ENCODE data around the gene OPCML.

The OPCML gene

DNA sequence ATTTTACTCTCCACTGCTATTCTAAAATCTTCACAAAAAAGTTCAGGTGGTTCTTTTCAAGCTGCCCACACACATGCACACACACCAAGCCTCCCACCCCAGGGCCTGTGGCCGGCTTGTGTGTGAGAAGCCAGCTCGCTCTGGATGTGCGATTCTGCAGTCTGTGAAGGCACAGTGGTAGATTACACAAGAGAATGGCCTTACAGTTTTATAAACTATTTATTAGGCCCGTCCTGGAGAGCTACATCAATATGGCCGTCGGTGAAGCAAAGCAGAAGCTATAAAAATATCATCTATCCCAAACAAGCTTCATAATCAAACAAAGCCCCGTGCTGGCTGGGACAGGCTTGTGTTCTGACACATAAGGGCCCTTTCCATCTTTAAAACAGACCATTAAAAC is 240.5 kb downstream of the OPCML start:
- no peak for DNase-seq (ENCODE audit: low spot score)

DNA sequence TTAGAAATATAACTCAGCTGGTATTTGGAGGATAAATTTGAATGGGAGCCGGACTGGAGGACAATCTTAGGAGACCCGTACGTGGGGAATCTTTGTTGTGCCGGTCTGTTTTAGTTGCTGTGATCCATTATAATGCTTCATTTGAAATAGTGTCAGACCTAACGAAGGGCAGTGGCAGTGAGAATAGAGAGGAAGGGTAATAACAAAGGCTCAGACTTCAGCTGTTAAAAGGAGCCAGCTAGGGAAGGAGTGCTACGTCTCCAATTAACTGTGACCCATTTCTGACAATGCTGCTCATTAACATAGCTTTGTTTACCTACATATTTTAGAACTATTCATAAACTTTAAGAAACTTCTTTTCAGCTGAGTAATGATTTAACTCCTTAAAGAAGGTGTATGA is 246.9 kb downstream of the OPCML start:
- DNase-seq (ENCODE audit: low spot score) = no peak

DNA sequence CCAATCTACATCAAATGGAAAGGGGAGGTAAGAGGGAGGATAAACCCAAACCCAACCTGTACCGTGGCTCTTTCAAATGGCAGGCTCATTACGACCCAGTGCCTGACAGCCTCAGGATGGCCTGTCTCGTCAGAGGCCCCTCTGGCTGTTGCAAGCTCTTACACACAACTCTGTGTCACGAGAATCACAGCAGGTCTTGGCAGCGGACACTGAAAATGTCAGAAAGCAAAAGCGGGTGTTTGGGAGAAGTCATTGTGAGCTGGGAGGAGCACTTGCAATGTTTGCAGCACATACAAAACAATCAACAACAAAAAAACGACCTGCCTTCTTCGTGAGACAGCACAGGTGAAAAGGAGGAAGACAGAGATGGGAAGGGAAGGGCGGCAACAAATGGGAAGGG is 248.1 kb downstream of the OPCML start:
- DNase-seq (ENCODE audit: low spot score) = no peak

DNA sequence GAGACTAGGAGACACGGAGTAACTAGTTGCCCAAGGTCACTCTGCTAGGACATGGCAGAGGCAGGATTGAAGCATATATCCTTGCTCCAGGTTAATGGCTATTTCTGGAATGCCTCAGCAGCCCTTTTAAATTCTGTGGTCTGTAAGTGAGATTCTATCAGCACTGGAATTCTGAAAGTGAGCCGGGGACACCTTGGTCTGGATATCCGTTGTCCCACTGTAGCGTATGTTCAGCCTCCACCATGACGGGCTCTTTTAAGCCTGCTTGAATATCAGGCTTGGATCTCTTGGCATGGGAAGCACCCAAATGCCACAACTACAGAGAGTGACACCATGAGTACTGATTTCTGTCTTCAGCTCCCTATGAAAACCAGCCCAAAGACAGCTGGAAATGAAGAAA is 254.4 kb downstream of the OPCML start:
- DNase-seq (ENCODE audit: low spot score) = no peak

DNA sequence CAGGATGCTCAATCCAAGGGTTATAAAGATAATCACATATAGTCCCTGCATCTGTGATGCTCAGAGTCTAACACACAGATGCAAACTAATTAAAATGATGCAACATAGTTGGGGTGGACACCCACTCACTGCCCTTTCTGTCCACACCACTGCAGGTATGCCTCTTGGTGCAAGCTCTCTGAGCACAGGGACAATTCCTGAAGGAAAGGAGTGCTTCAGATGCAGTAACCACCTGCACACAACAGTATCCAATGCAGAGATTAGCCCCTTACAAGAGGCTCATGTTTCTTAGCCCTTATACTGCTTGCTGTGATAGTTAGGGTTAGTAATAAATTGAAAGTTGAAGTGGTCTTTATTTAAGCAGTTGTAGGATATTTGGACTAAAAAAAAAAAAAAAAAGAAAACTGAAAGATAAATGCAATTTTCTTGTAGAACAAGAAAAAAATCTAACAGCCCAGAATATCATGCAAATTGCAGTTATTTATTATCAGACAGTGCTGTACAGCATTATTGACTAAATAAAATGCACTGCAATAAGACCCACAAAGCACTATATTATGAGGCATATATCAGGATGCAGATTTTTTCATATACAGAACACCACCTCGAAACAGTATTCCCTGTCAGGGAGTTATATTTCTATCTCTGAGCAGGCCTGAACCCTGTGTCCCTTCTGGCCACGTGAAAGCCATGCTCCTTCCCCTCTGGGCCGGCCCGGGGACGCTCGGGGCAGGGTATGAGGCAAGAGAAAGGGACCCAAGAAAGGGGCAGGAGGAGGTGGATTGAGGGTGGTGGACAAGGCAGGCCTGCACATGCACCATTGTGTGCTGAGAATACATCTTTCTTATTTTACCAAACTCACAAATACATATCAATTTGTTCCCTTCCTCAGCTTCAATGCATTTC is 260.2 kb downstream of the OPCML start:
- DNase-seq (ENCODE audit: low spot score) = no peak

DNA sequence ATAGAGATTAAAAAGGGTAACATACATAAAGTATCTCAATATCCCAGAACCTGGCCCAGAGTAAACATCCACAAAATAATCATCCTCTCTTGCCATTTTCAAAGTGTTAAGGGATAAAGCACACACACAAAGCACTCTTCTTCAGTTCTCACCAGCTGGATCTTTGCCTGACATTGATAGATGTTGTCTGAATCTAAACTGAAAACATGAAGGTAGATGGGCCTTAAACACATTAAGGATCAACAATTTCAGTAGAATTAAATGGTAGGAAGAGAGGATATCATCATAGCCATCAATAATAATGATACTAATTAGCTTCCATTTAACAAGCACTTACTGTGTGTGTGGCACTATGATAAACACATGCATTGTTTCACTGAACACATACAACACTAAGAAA is 261.1 kb downstream of the OPCML start:
- no peak for DNase-seq (ENCODE audit: low spot score)

DNA sequence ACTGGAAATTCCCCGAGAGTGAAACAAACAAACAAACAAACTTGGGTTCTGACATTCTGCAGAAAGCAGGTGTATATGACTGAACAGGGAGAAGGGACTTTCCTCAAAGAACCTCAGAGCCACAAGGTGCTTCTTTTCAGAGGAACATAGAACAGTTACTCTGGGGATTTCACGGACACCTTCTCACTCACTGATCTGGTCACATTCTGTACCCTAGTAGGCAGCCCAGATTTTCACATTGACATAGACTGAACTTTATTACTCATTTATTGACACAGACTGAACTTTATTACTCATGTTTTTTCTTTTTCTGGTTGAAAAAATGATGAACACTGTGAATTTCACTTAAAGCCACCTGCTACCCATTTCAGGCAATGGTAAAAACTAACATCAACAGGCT is 263.0 kb downstream of the OPCML start:
- no peak for DNase-seq (ENCODE audit: low spot score)

DNA sequence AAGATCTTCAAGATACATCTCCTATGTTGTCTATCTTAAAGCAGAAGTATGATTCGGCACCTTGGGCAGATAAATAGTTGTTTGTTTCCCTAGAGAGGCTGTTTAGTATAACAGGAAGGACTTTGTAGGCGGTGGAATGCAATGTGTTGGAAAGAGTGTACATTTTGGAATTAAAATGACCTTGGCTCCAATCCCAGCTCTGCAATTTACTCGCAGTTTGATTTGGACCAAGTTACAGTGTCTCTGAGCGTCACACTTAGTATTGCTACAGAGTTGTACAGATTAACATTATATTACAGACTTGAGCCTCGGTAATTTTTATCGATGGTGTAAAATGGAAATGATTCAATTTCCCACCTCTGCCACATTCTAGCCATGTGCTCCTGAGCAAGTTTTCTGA is 265.3 kb downstream of the OPCML start:
- no peak for DNase-seq (ENCODE audit: low spot score)

DNA sequence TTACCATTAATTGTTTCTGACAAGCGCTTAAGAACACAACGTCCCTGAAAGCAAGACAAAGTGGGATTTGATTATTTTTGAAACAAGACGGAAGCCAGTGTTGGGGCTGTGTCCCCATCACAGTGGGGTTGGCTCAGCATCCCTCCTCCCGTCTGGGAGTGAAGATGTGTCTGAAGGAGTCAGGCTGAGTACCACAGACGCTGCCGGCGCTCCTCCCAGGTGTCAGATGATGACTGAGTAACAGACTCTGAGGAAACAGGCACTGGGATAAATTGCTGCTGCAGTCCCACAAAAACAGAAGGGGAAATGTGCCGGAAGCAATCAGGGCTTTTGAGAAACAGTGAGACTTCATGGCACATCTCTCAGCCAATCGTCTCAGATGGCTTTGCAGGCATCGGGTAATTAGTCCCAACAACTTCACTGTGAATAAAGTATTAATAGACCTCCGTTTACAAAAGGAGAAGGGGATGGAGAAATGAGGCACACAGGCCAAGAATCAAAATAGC is 266.7 kb downstream of the OPCML start:
- no peak for DNase-seq (ENCODE audit: low spot score)

DNA sequence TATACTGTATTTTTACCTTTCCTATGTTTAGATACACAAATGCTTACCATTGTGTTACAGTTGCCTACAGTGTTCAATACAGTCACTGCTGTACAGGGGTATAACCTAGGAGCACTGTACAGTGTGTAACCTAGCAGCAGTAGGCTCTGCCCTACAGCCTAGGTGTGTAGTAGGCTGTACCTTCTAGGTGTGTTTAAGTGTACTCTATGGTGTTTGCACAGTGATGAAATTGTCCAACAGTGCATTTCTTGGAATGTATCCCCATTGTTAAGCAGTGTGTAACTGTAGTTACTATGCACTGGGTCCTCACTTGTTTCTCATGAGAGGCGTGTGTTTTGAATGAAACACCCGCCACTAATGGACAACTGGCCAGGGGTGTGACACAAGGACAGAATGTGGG is 269.0 kb downstream of the OPCML start:
- DNase-seq (ENCODE audit: low spot score) = no peak

DNA sequence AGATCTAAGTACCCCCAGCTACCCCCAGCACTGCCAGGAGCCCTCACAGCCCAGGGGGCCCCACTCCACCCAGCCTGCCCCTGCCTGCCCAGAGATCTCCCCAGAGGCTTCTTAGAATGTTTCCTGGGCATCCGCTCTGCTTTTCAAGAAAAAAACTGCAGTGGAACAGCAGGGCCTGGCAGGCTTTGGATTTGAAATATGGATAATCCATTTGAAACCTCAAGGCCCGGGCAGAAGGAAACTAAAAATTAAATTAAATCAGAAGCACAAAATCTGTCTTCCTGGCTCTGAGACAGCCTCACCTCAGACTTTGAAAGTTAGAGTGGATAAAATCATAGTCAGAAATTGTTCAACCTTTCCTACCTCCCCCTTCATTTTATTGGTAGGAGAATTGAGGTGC is 273.6 kb downstream of the OPCML start:
- DNase-seq (ENCODE audit: low spot score) = no peak

DNA sequence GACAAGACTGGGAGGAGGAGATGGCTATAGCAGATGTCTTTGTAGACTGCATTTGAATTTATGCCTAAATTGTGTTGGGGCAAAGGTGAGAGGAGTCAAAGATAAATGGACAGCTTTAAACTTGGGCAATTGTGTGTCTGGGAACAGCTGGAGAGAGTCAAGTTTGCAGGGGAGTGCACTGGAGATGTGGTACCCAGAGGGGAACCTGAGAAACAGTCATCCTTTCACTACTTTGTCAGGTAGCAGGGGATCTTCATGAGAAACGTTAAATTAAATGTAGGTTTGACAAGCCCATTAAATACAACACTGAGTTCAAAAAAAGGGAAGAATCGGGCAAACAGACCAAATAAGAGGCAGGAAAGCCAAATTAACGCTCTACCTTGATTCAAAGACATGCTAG is 277.7 kb downstream of the OPCML start:
- no peak for DNase-seq (ENCODE audit: low spot score)

DNA sequence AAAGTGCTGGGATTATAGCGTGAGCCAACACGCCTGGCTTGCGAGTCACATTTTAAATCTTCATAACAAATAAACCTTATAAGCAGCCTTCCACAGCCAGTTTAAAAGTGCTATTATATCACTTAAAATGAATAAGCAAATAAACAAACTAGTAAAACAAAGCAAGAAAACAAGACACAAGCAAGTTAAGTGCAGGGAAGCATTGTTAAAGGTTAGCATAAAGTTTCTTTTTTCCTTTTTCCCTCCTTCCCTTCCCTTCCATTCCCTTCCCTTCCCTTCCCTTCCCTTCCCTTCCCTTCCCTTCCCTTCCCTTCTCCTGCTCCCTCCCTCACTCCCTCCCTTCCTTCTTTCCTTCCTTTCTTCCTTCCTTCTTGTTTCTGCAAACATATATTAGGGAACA is 278.7 kb downstream of the OPCML start:
- DNase-seq (ENCODE audit: low spot score) = no peak

DNA sequence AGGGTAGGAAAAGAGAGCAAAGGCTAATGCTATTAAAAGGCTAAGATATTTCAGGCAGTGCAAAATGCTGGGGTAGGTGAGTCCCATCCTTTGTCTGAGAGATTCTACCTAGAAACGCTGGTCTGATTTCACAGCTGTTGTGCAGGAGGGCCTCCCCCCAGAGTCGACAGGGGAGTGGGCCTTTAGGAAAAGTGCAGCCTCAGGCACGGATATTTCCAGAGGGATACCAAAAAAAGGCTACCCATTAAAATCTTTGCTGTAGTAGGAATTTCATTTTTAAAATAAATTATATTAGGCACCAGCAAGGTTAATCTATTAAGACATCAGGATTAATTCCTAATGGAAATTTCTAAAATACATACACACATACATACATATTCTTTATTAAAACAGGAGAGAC is 280.5 kb downstream of the OPCML start:
- DNase-seq (ENCODE audit: low spot score) = no peak

DNA sequence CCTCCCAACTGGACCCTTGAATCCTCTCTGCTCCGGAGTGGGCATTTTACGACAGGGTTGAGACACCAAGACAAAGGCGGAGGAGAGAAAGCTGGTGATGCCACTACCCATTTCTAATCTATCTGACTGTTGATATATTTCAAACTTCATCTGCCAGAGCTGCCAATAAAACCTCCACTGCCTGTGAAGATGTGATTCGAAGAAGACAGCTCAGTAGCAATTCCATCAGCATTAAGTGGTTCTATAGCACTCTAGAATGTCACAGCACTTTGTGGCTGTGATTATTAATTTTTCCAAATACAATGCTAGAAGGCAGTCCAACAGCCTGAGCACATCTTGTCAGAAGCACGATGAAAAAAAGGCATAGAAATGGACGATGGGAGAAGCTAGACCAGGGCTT is 282.8 kb downstream of the OPCML start:
- no peak for DNase-seq (ENCODE audit: low spot score)

DNA sequence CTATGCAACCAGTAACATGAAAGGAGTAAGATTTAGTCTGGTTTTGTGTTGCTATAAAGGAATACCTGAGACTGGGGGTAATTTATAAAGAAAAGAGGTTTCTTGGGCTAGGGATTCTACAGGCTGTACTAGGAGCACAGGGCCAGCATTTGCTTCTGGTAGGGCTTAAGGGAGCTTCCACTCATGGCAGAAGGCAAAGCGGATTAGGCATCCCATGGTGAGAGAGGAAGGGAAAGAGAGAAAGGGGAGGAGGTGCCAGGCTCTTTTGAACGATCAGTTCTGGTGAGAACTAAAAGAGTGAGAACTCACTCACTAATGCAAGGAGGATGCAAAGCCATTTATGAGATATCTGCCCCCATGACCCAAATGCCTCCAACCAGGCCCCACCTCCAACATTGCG is 283.2 kb downstream of the OPCML start:
- no peak for DNase-seq (ENCODE audit: low spot score)

DNA sequence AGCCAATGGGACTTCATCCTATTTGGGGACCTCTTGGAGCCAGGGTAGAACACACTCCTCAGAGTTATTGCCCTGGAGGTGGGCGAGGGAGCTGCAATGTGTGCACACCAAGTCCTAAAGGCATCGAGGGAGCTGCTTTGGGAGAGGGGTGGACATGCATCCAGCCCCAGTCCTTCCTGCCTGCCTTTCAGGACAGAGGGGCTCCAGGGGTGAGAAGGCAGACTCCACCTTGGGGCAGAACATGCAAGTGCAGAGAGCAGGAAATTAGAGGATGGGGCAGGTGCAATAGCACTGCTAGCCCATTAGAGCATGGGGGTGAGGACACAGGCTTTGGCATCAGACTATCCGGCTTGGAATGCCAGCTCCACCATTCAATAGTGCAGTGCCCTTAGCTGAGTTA is 288.5 kb downstream of the OPCML start:
- no peak for DNase-seq (ENCODE audit: low spot score)

DNA sequence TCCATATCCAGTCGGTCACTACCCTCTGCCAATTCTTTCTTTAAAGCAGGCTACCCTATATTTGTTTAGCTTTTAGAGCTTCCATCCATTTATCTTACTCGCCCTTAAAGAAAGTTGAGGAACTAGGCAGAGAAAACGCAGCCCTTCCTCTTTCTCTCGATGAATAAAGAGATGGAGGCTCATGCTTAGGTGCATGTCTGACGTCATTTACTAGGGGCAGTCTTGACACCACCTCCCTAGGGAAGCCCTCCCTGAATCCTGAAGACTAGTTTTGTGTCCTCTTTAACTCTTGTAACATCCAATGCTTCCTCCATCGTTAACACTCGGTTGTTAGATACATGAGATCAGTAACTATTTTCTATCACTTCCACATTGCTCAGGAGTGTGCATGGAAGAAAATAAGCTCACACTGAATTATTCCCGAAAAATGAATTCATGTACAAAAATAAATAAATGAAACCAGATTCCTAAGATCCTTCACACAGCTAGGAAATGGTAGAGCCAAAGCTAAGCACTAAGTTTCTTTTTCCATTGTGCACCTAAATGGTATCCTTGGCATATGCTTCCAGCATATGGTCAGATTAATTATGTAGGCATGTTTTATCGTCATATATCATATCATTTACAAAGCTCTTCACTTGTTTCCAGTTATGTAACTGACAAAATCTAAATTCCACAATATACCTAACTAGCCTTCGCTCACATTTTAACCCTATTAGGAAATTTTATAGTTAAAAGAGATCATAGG is 291.2 kb downstream of the OPCML start:
- DNase-seq (ENCODE audit: low spot score) = no peak

DNA sequence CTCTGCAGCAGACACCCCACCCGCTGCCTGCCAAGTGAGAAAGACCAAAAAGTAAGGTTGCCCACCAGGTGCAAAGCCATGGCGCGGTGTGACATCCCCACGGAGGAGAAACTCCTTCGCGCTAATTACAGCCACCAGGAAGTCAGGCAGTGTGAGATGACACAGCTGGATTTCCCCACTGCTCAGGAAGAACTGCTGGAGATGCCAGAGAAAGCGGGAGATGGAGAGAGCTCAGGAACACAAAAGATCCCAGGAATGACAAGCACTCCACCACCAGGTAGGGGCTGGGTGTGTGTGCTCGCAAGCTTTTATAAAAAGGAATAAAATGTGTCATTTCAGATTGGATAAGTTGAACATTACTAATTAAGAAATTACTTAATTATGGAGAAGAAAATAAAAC is 292.7 kb downstream of the OPCML start:
- DNase-seq (ENCODE audit: low spot score) = no peak

DNA sequence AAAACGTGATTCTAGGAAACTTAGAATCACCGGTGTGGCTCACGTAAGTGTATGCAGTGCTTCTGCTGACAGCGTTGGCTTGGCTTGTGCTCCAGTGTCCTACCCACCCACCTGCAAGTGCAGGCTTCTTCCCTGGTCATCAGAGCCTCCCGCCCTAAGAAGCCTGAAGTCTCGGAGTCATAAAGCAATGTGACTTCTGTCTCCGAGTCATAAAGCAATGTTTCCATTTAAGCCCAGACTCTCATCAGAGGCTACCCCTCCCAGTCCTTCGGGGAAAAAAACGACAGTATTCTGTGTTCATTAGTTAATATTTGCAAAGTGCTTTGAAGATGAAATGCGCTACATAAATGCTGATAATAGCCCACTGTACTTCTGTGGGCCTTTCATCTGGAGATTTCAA is 293.8 kb downstream of the OPCML start:
- no peak for DNase-seq (ENCODE audit: low spot score)

DNA sequence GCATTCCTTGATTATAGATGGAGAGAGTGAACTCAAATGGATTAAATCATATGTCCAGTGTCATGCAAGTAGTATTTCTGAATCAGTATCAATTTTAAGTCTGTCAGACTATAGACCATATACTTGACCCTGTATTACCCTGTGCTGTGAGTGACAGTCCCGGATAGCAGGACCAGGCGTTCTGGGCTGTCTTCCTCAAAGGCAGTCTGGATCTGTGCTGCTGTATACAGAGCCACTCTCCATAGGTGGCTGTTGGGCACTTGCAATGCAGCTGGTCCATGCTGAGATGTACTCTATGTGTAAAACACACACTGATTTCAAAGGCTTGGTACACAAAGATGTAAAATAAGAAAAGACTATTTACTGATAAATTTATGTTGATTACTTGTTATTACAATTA is 294.3 kb downstream of the OPCML start:
- DNase-seq (ENCODE audit: low spot score) = no peak

DNA sequence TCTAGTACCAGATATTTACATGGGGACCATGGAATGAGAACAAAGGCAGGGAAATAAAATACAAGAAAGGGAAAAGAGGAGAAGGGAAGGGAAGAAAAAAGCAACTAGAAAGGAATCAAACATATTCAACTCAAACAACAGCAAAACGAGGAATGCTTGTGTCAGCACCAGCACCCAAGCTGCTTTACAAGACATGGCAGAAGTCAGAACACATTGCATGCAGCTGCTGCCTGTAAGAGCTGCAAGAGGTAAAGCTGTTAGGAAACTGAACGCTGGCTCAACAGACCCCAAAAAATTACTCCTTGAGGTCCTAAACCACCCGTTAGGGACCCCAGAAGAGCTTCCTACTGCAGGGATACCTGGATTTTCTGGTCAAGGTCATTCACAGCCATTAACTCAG is 296.9 kb downstream of the OPCML start:
- DNase-seq (ENCODE audit: low spot score) = no peak

DNA sequence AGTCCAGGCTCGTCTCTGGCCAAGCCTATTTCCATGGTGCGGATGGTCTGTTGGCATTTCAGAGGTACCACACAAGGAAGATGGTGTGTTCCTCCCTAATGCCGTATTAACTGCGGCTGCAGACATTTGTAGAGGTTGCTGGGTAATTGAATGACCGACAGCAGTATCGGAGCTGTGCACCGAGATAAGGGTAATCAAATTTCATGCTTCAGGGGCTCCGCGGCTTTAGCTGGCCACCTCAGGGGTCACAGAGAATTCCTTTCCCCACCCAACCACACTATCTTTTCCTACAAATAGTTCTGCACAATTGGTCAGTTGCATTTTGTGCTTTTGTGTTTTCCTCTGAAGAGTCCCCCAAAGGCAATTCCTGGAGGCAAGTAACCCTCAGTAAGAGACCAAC is 297.4 kb downstream of the OPCML start:
- no peak for DNase-seq (ENCODE audit: low spot score)

Data from AG08396 (cell line).